HT-29 (cell line): ENCODE data around the gene BZW1. TPM values are rescaled to one million over a fixed set of nuclear protein-coding genes. Genes with fewer than 3 reads are reported as not detected.

Experiments
- DNase-seq: peaks from one replicate; pipeline ENCODE4 v3.0.0-alpha.2; 2015; ENCODE audit warnings: low spot score
- small RNA-seq: library from RNA; depleted of rRNA; stranded (forward); fragments of <200 nt; gene quantifications from one replicate; pipeline ENCODE3, GENCODE V24; 2014
- total RNA-seq: library from RNA; depleted of rRNA; stranded (reverse); fragments of >200 nt; shearing (Covaris generic); gene quantifications from 2 replicates; pipeline ENCODE4 v1.2.3, GENCODE V29; 2014; rRNA removed

The BZW1 gene
- total RNA-seq, 1 experiment from 2014 or later = 152 TPM

DNA sequence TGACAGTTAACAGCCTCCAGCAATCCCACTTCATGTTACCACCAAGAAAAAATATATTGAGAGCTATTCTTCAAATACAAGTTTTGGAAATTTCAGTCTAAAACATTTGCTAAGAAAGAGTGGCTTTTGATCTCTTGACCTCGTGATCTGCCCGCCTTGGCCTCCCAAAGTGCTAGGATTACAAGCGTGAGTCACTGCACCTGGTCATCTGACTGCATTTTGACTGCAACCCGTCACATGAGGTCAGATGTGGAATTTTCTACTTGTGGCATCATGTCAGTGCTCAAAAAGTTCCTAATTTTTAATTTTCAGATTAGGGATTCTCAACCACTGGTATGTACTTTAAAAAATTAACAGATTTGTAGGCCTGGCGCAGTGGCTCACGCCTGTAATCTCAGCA lies 61.9 kb downstream of the BZW1 start:
- DNase-seq = no peak

Small RNA genes lying within 50 kb of the gene (small RNA-seq; reads per million reads assigned to genes)
- not detected for gene RF00019
- 0.29 reads per million for gene RNA5SP115
- gene RNU1-133P = not detected
- gene RNU6-31P = not detected

Other genes with a start within 250 kb of the BZW1 start
- gene AOX1, start 225.9 kb upstream of the BZW1 start, total RNA-seq = not detected in 2 replicates
- gene CLK1, start 52.7 kb downstream of the BZW1 start, total RNA-seq = 32.2 and 39.1 TPM in 2 replicates
- 18.5 and 27.4 TPM in 2 replicates for gene PPIL3, start 77.2 kb downstream of the BZW1 start, total RNA-seq
- 31.6 and 38.3 TPM in 2 replicates for gene NIF3L1, start 77.5 kb downstream of the BZW1 start, total RNA-seq
- gene ORC2, start 151.8 kb downstream of the BZW1 start, total RNA-seq = 8.8 and 11.0 TPM in 2 replicates